IMR-90 (cell line): ENCODE results near the gene KCTD11. TPM values are rescaled to one million over a fixed set of nuclear protein-coding genes. Genes with fewer than 3 reads are reported as not detected.

Experiments
- ATAC-seq: fragments of 200-7000 bp; cut with Tn5 transposase; 2 replicates; pipeline ENCODE4 v1.9.1; 2020; ENCODE audit warnings: low read depth, mild to moderate bottlenecking, moderate library complexity
- BruUV-seq: library from RNA; stranded (reverse); fragments of 400-500 nt; replicated peaks from 2 replicates; lab custom pipeline; 2021; lab: Mats Ljungman, UMichigan
- CTCF ChIA-PET: fragments of 300-600 bp; formaldehyde crosslinking; extraction: SDS; loops from one replicate; lab custom pipeline; 2021; ENCODE audit warnings: antibody characterized with exemption; lab: Yijun Ruan, JAX
- POLR2A ChIA-PET: fragments of 300-600 bp; sonication (Branson Sonifier 250); formaldehyde crosslinking; loops from one replicate; lab custom pipeline; 2022; ENCODE audit warnings: antibody characterized with exemption; ENCODE audit not compliant: unreplicated experiment; lab: Charles Lee
- DNase-seq: peaks from one replicate; pipeline ENCODE4 v3.0.0; 2013
- H2AFZ ChIP-seq: replicated peaks from 2 replicates; pipeline ENCODE3; 2013; ENCODE audit warnings: low read length, mild to moderate bottlenecking; ENCODE audit not compliant: poor library complexity
- H2AK5ac ChIP-seq: 2 replicates; pipeline ENCODE4 v1.6.1; 2013; ENCODE audit warnings: low read depth, low read length, inconsistent platforms
- H2AK9ac ChIP-seq: replicated peaks from 2 replicates; pipeline ENCODE3; 2013; ENCODE audit warnings: mild to moderate bottlenecking, low read depth, low read length, moderate library complexity; ENCODE audit not compliant: poor library complexity
- H2BK120ac ChIP-seq: 2 replicates; pipeline ENCODE4 v1.6.1; 2013; ENCODE audit warnings: low read depth, low read length, inconsistent platforms
- H2BK15ac ChIP-seq: 3 replicates; pipeline ENCODE4 v1.6.1; 2013; ENCODE audit warnings: low read depth, low read length, inconsistent platforms
- H2BK20ac ChIP-seq: 2 replicates; pipeline ENCODE4 v1.6.1; 2013; ENCODE audit warnings: low read depth, mild to moderate bottlenecking, inconsistent platforms, low read length, moderate library complexity
- H2BK5ac ChIP-seq: 2 replicates; pipeline ENCODE4 v1.6.1; 2013; ENCODE audit warnings: mild to moderate bottlenecking, low read depth, low read length, inconsistent platforms; ENCODE audit not compliant: poor library complexity, severe bottlenecking
- H3K14ac ChIP-seq: replicated peaks from 2 replicates; pipeline ENCODE4 v1.6.1; 2013; ENCODE audit warnings: low read depth, low read length, inconsistent platforms
- H3K18ac ChIP-seq: 2 replicates; pipeline ENCODE4 v1.6.1; 2013; ENCODE audit warnings: low read depth, low read length, control low read depth
- H3K23ac ChIP-seq: 2 replicates; pipeline ENCODE4 v1.6.1; 2013; ENCODE audit warnings: low read depth, low read length, inconsistent platforms
- H3K27ac ChIP-seq: 2 replicates; pipeline ENCODE4 v1.5.1; 2013; ENCODE audit warnings: mild to moderate bottlenecking, control low read depth, low read length; ENCODE audit not compliant: insufficient read depth
- H3K27me3 ChIP-seq: 2 replicates; pipeline ENCODE4 v1.6.1; 2013; ENCODE audit warnings: low read length; ENCODE audit not compliant: control insufficient read depth, insufficient read depth
- H3K36me3 ChIP-seq: 2 replicates; pipeline ENCODE4 v1.6.1; 2013; ENCODE audit warnings: low read length, mixed read lengths; ENCODE audit not compliant: control insufficient read depth, insufficient read depth
- H3K4ac ChIP-seq: 2 replicates; pipeline ENCODE4 v1.6.1; 2013; ENCODE audit warnings: low read depth, low read length, inconsistent platforms
- H3K4me1 ChIP-seq: 2 replicates; pipeline ENCODE4 v1.6.1; 2013; ENCODE audit warnings: low read length, mixed read lengths; ENCODE audit not compliant: control insufficient read depth, insufficient read depth
- H3K4me2 ChIP-seq: 2 replicates; pipeline ENCODE4 v1.6.1; 2013; ENCODE audit warnings: low read depth, mild to moderate bottlenecking, control low read depth, low read length, moderate library complexity
- H3K4me3 ChIP-seq: 2 replicates; pipeline ENCODE4 v1.5.1; 2013; ENCODE audit warnings: low read depth, mild to moderate bottlenecking, control low read depth, low read length, moderate library complexity; ENCODE audit not compliant: insufficient read depth
- H3K56ac ChIP-seq: 2 replicates; pipeline ENCODE4 v1.6.1; 2013; ENCODE audit warnings: low read length, inconsistent platforms; ENCODE audit not compliant: insufficient read depth; ENCODE audit errors: extremely low read depth
- H3K79me1 ChIP-seq, 2 experiments: 2 replicates each; pipeline ENCODE4 v1.6.1; 2013; ENCODE audit warnings: low read length in 2 of 2, inconsistent platforms in 1 of 2, low read depth in 1 of 2
- H3K9ac ChIP-seq: 2 replicates; pipeline ENCODE4 v1.6.1; 2013; ENCODE audit warnings: low read depth, low read length, control low read depth
- H3K9me1 ChIP-seq: 2 replicates; pipeline ENCODE4 v1.6.1; 2013; ENCODE audit warnings: low read length, inconsistent platforms; ENCODE audit not compliant: insufficient read depth
- H3K9me3 ChIP-seq: 2 replicates; pipeline ENCODE4 v1.6.1; 2013; ENCODE audit warnings: low read length; ENCODE audit not compliant: control insufficient read depth, insufficient read depth
- H4K20me1 ChIP-seq: 2 replicates; pipeline ENCODE4 v1.6.1; 2013; ENCODE audit warnings: low read length, inconsistent platforms; ENCODE audit not compliant: insufficient read depth
- H4K5ac ChIP-seq: 2 replicates; pipeline ENCODE4 v1.6.1; 2013; ENCODE audit warnings: mild to moderate bottlenecking, low read depth, low read length, control low read depth
- H4K8ac ChIP-seq, 2 experiments: 2 replicates each; pipeline ENCODE4 v1.6.1; 2013; ENCODE audit warnings: low read depth in 2 of 2, low read length in 2 of 2, control low read depth in 1 of 2, inconsistent platforms in 1 of 2
- H4K91ac ChIP-seq: 2 replicates; pipeline ENCODE4 v1.6.1; 2013; ENCODE audit warnings: low read depth, low read length, inconsistent platforms; ENCODE audit not compliant: insufficient read depth
- BHLHE40 ChIP-seq: fragments of 150-350 bp; IDR thresholded peaks from 2 replicates; pipeline ENCODE4 v1.6.1; 2016; ENCODE audit warnings: mild to moderate bottlenecking, low read depth, low read length
- CHD1 ChIP-seq: IDR thresholded peaks from 2 replicates; pipeline ENCODE4 v1.6.1; 2012; ENCODE audit warnings: low read depth, low read length, improper control_type of control experiment
- MAFK ChIP-seq: IDR thresholded peaks from 2 replicates; pipeline ENCODE4 v1.6.1; 2012; ENCODE audit warnings: low read depth, low read length, improper control_type of control experiment
- RCOR1 ChIP-seq: IDR thresholded peaks from 2 replicates; pipeline ENCODE4 v1.6.1; 2012; ENCODE audit warnings: mild to moderate bottlenecking, low read length, improper control_type of control experiment; ENCODE audit not compliant: insufficient replicate concordance
- WGBS, 2 experiments: methylation state at CpG; one replicate each; pipeline versions ENCODE4 v1.1.5 to v1.1.7; 2013; ENCODE audit warnings: missing lambda C conversion rate in 2 of 2; ENCODE audit not compliant: insufficient read length in 1 of 2; ENCODE audit errors: extremely low coverage in 2 of 2; 5-methylcytosine and 5-hydroxymethylcytosine counted together
- dilution Hi-C: fragments of 300-500 bp; cut with HindIII; formaldehyde crosslinking; loops from one replicate; pipeline ENCODE4 v1.14.3; 2018; ENCODE audit warnings: low sequenced_read_pairs; ENCODE audit not compliant: unreplicated experiment
- in situ Hi-C: fragments of 300-500 bp; cut with MboI; formaldehyde crosslinking; loops from 3 replicates; pipeline ENCODE4 v1.14.3; 2019; ENCODE audit warnings: low sequenced_read_pairs, inconsistent platforms, mixed read lengths
- intact Hi-C: fragments of 100-400 bp; cut with micrococcal nuclease; formaldehyde crosslinking; loops from 2 replicates; pipeline ENCODE4 v1.10.0; 2022
- polyA plus RNA-seq, 3 experiments: library from polyadenylated mRNA; depleted of rRNA; stranded (reverse); fragments of >200 nt; gene quantifications; 2 replicates each; pipeline ENCODE4 v1.2.3, GENCODE V29; 2012; ENCODE audit warnings: low replicate concordance in 1 of 3
- total RNA-seq: library from RNA; depleted of rRNA; stranded (reverse); fragments of >200 nt; gene quantifications from 2 replicates; pipeline ENCODE4 v1.2.3, GENCODE V29; 2012

Gene KCTD11
- total and polyA plus RNA-seq, 2 of the 4 experiments (the other 2 are of a cell fraction): 10.8 to 16.4 TPM

DNA sequence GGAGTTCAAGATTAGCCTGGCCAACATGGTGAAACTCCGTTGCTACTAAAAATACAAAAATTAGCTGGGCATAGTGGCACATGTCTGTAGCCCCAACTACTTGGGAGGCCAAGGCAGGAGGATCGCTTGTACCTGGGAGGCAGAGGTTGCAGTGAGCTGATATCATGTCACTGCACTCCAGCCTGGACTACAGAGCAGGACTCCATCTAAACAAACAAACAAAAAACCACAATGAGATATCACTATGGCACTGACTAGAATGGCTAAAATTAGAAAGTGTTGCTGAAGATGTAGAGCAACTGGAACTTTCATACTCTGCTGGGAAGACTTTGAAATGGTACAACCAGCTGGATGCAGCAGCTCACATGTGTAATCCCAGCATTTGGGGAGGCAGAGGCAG, 22.4 kb downstream of the KCTD11 start:
- Histone ChIP-seq H4K8ac (no peak overlapping the region), H2BK120ac (no peak overlapping the region), H2BK5ac (no peak overlapping the region), H2AK5ac (no peak overlapping the region), H3K4me3 (no peak overlapping the region), H2AK9ac (no peak overlapping the region), H3K4me2 (no peak overlapping the region), H2BK15ac (no peak overlapping the region), H3K36me3 (no peaks in the 10 kb centered on the region), H3K18ac (no peak overlapping the region), H2BK20ac (no peak overlapping the region), H2AFZ (no peak overlapping the region), H3K9me1 (no peaks in the 10 kb centered on the region), H3K9ac (no peak overlapping the region), H3K9me3 (peaks cover 3% of the 10 kb centered on the region; the same call in 1 of the 2 replicates), H3K4ac (no peak overlapping the region), H4K91ac (no peak overlapping the region), H4K5ac (no peak overlapping the region), H3K14ac (no peak overlapping the region), H3K56ac (no peak overlapping the region), H3K79me1 (no peaks in the 10 kb centered on the region), H3K27me3 (peaks cover 15% of the 10 kb centered on the region), H3K23ac (no peak overlapping the region), H4K20me1 (no peaks in the 10 kb centered on the region), H3K27ac (no peak overlapping the region), H3K4me1 (no peaks in the 10 kb centered on the region)
- no peak for TF ChIP-seq CHD1
- no peak for TF ChIP-seq BHLHE40
- no peak for TF ChIP-seq MAFK
- no peak for TF ChIP-seq RCOR1
- DNase-seq (no peak), ATAC-seq (no peak)
- dilution Hi-C loops: no loop called here
- ChIA-PET POLR2A (no interaction called here), CTCF (no interaction called here)
- intact Hi-C loops: no loop called here
- WGBS, 2 experiments: no CpG with 5 or more reads among the region's 2 CpGs
- in situ Hi-C loops: no loop called here
- BruUV-seq: no TSS peak
